IMR-90 (cell line): ENCODE data around the gene ST8SIA6. TPM values are rescaled to one million over a fixed set of nuclear protein-coding genes. Genes with fewer than 3 reads are reported as not detected.

Experiments
- ATAC-seq: fragments of 200-7000 bp; cut with Tn5 transposase; 2 replicates; pipeline ENCODE4 v1.9.1; 2020; ENCODE audit warnings: low read depth, mild to moderate bottlenecking, moderate library complexity
- BruUV-seq: library from RNA; stranded (reverse); fragments of 400-500 nt; replicated peaks from 2 replicates; lab custom pipeline; 2021; lab: Mats Ljungman, UMichigan
- CTCF ChIA-PET: fragments of 300-600 bp; formaldehyde crosslinking; extraction: SDS; loops from one replicate; lab custom pipeline; 2021; ENCODE audit warnings: antibody characterized with exemption; lab: Yijun Ruan, JAX
- POLR2A ChIA-PET: fragments of 300-600 bp; sonication (Branson Sonifier 250); formaldehyde crosslinking; loops from one replicate; lab custom pipeline; 2022; ENCODE audit warnings: antibody characterized with exemption; ENCODE audit not compliant: unreplicated experiment; lab: Charles Lee
- DNase-seq: peaks from one replicate; pipeline ENCODE4 v3.0.0; 2013
- H2AFZ ChIP-seq: replicated peaks from 2 replicates; pipeline ENCODE3; 2013; ENCODE audit warnings: low read length, mild to moderate bottlenecking; ENCODE audit not compliant: poor library complexity
- H2AK5ac ChIP-seq: 2 replicates; pipeline ENCODE4 v1.6.1; 2013; ENCODE audit warnings: low read depth, low read length, inconsistent platforms
- H2AK9ac ChIP-seq: replicated peaks from 2 replicates; pipeline ENCODE3; 2013; ENCODE audit warnings: mild to moderate bottlenecking, low read depth, low read length, moderate library complexity; ENCODE audit not compliant: poor library complexity
- H2BK120ac ChIP-seq: 2 replicates; pipeline ENCODE4 v1.6.1; 2013; ENCODE audit warnings: low read depth, low read length, inconsistent platforms
- H2BK15ac ChIP-seq: 3 replicates; pipeline ENCODE4 v1.6.1; 2013; ENCODE audit warnings: low read depth, low read length, inconsistent platforms
- H2BK20ac ChIP-seq: 2 replicates; pipeline ENCODE4 v1.6.1; 2013; ENCODE audit warnings: low read depth, mild to moderate bottlenecking, inconsistent platforms, low read length, moderate library complexity
- H2BK5ac ChIP-seq: 2 replicates; pipeline ENCODE4 v1.6.1; 2013; ENCODE audit warnings: mild to moderate bottlenecking, low read depth, low read length, inconsistent platforms; ENCODE audit not compliant: poor library complexity, severe bottlenecking
- H3K14ac ChIP-seq: replicated peaks from 2 replicates; pipeline ENCODE4 v1.6.1; 2013; ENCODE audit warnings: low read depth, low read length, inconsistent platforms
- H3K18ac ChIP-seq: 2 replicates; pipeline ENCODE4 v1.6.1; 2013; ENCODE audit warnings: low read depth, low read length, control low read depth
- H3K23ac ChIP-seq: 2 replicates; pipeline ENCODE4 v1.6.1; 2013; ENCODE audit warnings: low read depth, low read length, inconsistent platforms
- H3K27ac ChIP-seq: 2 replicates; pipeline ENCODE4 v1.5.1; 2013; ENCODE audit warnings: mild to moderate bottlenecking, control low read depth, low read length; ENCODE audit not compliant: insufficient read depth
- H3K27me3 ChIP-seq: 2 replicates; pipeline ENCODE4 v1.6.1; 2013; ENCODE audit warnings: low read length; ENCODE audit not compliant: control insufficient read depth, insufficient read depth
- H3K36me3 ChIP-seq: 2 replicates; pipeline ENCODE4 v1.6.1; 2013; ENCODE audit warnings: low read length, mixed read lengths; ENCODE audit not compliant: control insufficient read depth, insufficient read depth
- H3K4ac ChIP-seq: 2 replicates; pipeline ENCODE4 v1.6.1; 2013; ENCODE audit warnings: low read depth, low read length, inconsistent platforms
- H3K4me1 ChIP-seq: 2 replicates; pipeline ENCODE4 v1.6.1; 2013; ENCODE audit warnings: low read length, mixed read lengths; ENCODE audit not compliant: control insufficient read depth, insufficient read depth
- H3K4me2 ChIP-seq: 2 replicates; pipeline ENCODE4 v1.6.1; 2013; ENCODE audit warnings: low read depth, mild to moderate bottlenecking, control low read depth, low read length, moderate library complexity
- H3K4me3 ChIP-seq: 2 replicates; pipeline ENCODE4 v1.5.1; 2013; ENCODE audit warnings: low read depth, mild to moderate bottlenecking, control low read depth, low read length, moderate library complexity; ENCODE audit not compliant: insufficient read depth
- H3K56ac ChIP-seq: 2 replicates; pipeline ENCODE4 v1.6.1; 2013; ENCODE audit warnings: low read length, inconsistent platforms; ENCODE audit not compliant: insufficient read depth; ENCODE audit errors: extremely low read depth
- H3K79me1 ChIP-seq, 2 experiments: 2 replicates each; pipeline ENCODE4 v1.6.1; 2013; ENCODE audit warnings: low read length in 2 of 2, inconsistent platforms in 1 of 2, low read depth in 1 of 2
- H3K9ac ChIP-seq: 2 replicates; pipeline ENCODE4 v1.6.1; 2013; ENCODE audit warnings: low read depth, low read length, control low read depth
- H3K9me1 ChIP-seq: 2 replicates; pipeline ENCODE4 v1.6.1; 2013; ENCODE audit warnings: low read length, inconsistent platforms; ENCODE audit not compliant: insufficient read depth
- H3K9me3 ChIP-seq: 2 replicates; pipeline ENCODE4 v1.6.1; 2013; ENCODE audit warnings: low read length; ENCODE audit not compliant: control insufficient read depth, insufficient read depth
- H4K20me1 ChIP-seq: 2 replicates; pipeline ENCODE4 v1.6.1; 2013; ENCODE audit warnings: low read length, inconsistent platforms; ENCODE audit not compliant: insufficient read depth
- H4K5ac ChIP-seq: 2 replicates; pipeline ENCODE4 v1.6.1; 2013; ENCODE audit warnings: mild to moderate bottlenecking, low read depth, low read length, control low read depth
- H4K8ac ChIP-seq, 2 experiments: 2 replicates each; pipeline ENCODE4 v1.6.1; 2013; ENCODE audit warnings: low read depth in 2 of 2, low read length in 2 of 2, control low read depth in 1 of 2, inconsistent platforms in 1 of 2
- H4K91ac ChIP-seq: 2 replicates; pipeline ENCODE4 v1.6.1; 2013; ENCODE audit warnings: low read depth, low read length, inconsistent platforms; ENCODE audit not compliant: insufficient read depth
- CEBPB ChIP-seq: IDR thresholded peaks from 2 replicates; pipeline ENCODE4 v1.6.1; 2012; ENCODE audit warnings: low read depth, low read length, improper control_type of control experiment
- MAFK ChIP-seq: IDR thresholded peaks from 2 replicates; pipeline ENCODE4 v1.6.1; 2012; ENCODE audit warnings: low read depth, low read length, improper control_type of control experiment
- RAD21 ChIP-seq: IDR thresholded peaks from 2 replicates; pipeline ENCODE4 v1.6.1; 2012; ENCODE audit warnings: low read length, improper control_type of control experiment
- SMC3 ChIP-seq: fragments of 150-350 bp; IDR thresholded peaks from 2 replicates; pipeline ENCODE4 v1.6.1; 2016; ENCODE audit warnings: low read depth, mild to moderate bottlenecking, antibody characterized with exemption, low read length, moderate library complexity
- WGBS, 2 experiments: methylation state at CpG; one replicate each; pipeline versions ENCODE4 v1.1.5 to v1.1.7; 2013; ENCODE audit warnings: missing lambda C conversion rate in 2 of 2; ENCODE audit not compliant: insufficient read length in 1 of 2; ENCODE audit errors: extremely low coverage in 2 of 2; 5-methylcytosine and 5-hydroxymethylcytosine counted together
- dilution Hi-C: fragments of 300-500 bp; cut with HindIII; formaldehyde crosslinking; loops from one replicate; pipeline ENCODE4 v1.14.3; 2018; ENCODE audit warnings: low sequenced_read_pairs; ENCODE audit not compliant: unreplicated experiment
- in situ Hi-C: fragments of 300-500 bp; cut with MboI; formaldehyde crosslinking; loops from 3 replicates; pipeline ENCODE4 v1.14.3; 2019; ENCODE audit warnings: low sequenced_read_pairs, inconsistent platforms, mixed read lengths
- intact Hi-C: fragments of 100-400 bp; cut with micrococcal nuclease; formaldehyde crosslinking; loops from 2 replicates; pipeline ENCODE4 v1.10.0; 2022
- polyA plus RNA-seq, 3 experiments: library from polyadenylated mRNA; depleted of rRNA; stranded (reverse); fragments of >200 nt; gene quantifications; 2 replicates each; pipeline ENCODE4 v1.2.3, GENCODE V29; 2012; ENCODE audit warnings: low replicate concordance in 1 of 3
- total RNA-seq: library from RNA; depleted of rRNA; stranded (reverse); fragments of >200 nt; gene quantifications from 2 replicates; pipeline ENCODE4 v1.2.3, GENCODE V29; 2012
- TF ChIP-seq, protein P1 (sequence below): fragments of 150-350 bp; IDR thresholded peaks from 2 replicates; pipeline ENCODE4 v1.6.1; 2017; ENCODE audit warnings: mild to moderate bottlenecking, antibody characterized with exemption, low read length, low read depth
- TF ChIP-seq, protein P2 (sequence below): fragments of 150-350 bp; IDR thresholded peaks from 2 replicates; pipeline ENCODE4 v1.6.1; 2016; ENCODE audit warnings: low read depth, mild to moderate bottlenecking, low read length, moderate library complexity, borderline replicate concordance

The ST8SIA6 gene
- total and polyA plus RNA-seq, 2 of the 4 experiments (the other 2 are of a cell fraction): 0.10 to 0.18 TPM

DNA sequence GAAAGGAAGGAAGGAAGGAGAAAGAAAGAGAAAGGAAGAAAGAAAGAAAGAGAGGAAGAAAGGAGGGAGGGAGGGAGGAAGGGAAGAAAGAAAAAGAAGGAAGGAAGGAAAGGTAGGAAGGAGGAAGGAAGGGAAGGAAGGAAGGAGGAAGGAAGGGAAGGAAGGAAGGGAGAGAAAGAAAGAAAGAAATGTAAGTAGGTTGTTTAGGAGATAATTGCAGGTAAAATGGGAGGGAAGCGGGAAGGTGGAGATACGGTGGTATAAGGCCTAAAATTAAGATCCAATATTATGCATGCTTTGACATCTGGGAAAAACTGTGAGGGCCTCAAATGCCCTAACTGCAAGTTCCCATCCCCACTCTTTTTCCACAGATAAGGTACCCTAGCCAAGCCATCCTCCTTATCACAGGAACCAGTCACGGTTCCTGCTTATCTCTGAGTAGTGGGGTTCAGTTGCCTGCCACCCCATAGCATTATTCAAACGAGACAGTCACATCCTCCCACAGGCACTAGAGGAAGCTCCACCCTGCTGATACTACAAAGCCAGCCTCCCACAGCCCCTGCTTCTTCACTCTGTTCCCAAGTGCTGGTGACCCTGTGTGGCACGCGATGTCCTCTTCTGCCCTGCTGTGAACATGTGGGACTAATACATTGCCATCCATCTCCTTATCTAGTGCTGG is 28.7 kb downstream of the ST8SIA6 start:
- Histone ChIP-seq H4K8ac (no peak overlapping the region), H3K14ac (no peak overlapping the region), H4K91ac (no peak overlapping the region), H4K20me1 (no peaks in the 10 kb centered on the region), H3K4me1 (no peaks in the 10 kb centered on the region), H3K18ac (no peak overlapping the region), H3K23ac (no peak overlapping the region), H3K4me3 (no peak overlapping the region), H2BK5ac (no peak overlapping the region), H3K27me3 (peaks cover 20% of the 10 kb centered on the region), H3K36me3 (no peaks in the 10 kb centered on the region), H3K4me2 (no peak overlapping the region), H3K56ac (no peak overlapping the region), H3K9me1 (no peaks in the 10 kb centered on the region), H3K4ac (no peak overlapping the region), H2BK120ac (no peak overlapping the region), H4K5ac (no peak overlapping the region), H2AK9ac (no peak overlapping the region), H2AK5ac (no peak overlapping the region), H3K27ac (no peak overlapping the region), H2AFZ (no peak overlapping the region), H2BK20ac (no peak overlapping the region), H2BK15ac (no peak overlapping the region), H3K79me1 (no peaks in the 10 kb centered on the region), H3K9ac (no peak overlapping the region), H3K9me3 (no peaks in the 10 kb centered on the region)
- intact Hi-C loops (loop anchor here (10.0 kb wide), 1 partner anchor 151 kb away; no protein-coding TSS in a partner anchor), in situ Hi-C loops (loop anchor here (5.0 kb wide), 1 partner anchor 598 kb away; no protein-coding TSS in a partner anchor), dilution Hi-C loops (no loop called here)
- no peak for TF ChIP-seq RAD21
- no peak for TF ChIP-seq MAFK
- TF ChIP-seq SMC3: no peak
- no peak for TF ChIP-seq CEBPB
- TF ChIP-seq, protein P1, sequence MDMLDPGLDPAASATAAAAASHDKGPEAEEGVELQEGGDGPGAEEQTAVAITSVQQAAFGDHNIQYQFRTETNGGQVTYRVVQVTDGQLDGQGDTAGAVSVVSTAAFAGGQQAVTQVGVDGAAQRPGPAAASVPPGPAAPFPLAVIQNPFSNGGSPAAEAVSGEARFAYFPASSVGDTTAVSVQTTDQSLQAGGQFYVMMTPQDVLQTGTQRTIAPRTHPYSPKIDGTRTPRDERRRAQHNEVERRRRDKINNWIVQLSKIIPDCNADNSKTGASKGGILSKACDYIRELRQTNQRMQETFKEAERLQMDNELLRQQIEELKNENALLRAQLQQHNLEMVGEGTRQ: no peak
- TF ChIP-seq, protein P2, sequence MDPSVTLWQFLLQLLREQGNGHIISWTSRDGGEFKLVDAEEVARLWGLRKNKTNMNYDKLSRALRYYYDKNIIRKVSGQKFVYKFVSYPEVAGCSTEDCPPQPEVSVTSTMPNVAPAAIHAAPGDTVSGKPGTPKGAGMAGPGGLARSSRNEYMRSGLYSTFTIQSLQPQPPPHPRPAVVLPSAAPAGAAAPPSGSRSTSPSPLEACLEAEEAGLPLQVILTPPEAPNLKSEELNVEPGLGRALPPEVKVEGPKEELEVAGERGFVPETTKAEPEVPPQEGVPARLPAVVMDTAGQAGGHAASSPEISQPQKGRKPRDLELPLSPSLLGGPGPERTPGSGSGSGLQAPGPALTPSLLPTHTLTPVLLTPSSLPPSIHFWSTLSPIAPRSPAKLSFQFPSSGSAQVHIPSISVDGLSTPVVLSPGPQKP: no peak
- POLR2A ChIA-PET: no interaction called here
- CTCF ChIA-PET: no interaction called here
- no TSS peak for BruUV-seq
- ATAC-seq (no peak), DNase-seq (no peak)
- WGBS, 2 experiments: 20 to 100% methylated on average over 1 to 2 of the region's 6 CpGs
